ENCODE measurements around the gene TESK2. TPM values are rescaled to one million over a fixed set of nuclear protein-coding genes. Genes with fewer than 3 reads are reported as not detected.

Gene TESK2
- total and polyA plus RNA-seq, 2 of the 8 experiments (the other 6 are each of a cell fraction or from before 2014, with no cell fraction given), result 10.8 to 12.6 TPM

DNA sequence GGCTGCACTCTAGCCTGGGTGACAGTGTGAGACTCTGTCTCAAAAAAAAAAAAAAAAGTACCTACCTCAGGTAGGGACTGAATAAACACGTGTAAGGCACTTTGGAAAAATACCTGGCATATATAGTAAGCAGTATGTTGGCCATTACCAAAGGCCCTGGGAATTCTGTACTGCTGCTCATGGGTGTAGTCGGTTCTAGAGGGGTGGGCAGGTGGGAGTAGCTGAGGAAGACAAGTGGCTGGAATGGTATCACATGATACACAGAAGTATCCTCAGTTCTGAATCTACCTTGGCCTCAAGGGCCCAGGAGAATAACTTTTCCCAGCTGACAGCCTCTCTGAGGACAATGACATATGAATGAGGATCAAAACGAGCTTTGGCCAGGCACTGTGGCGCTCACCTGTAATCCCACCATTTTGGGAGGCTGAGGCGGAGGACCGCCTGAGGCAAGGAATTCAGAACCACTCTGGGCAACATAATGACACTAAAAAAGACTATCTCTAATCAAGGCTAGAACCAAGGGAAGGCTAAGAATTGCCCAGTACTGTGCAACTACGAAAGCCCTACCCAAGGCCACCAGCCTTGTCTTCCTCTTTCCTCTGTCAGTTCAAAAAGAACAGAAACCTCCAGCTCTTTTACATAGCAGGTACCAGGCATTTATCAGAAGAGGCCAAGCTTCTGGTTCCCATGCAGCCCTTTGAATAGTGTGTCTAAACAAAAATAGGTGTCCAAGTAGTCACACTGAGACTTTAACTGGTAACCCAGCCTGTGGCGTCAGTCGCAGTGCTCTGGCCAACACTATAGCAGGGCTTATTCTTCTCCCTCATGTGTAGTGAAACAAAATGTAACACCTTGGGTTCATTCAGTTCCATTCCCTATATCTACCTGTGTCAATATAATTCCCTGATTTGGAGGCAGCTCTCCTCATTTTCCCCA is 19.3 kb upstream of the TESK2 start:
- no peaks in the 10 kb centered on the region for H3K27me3 ChIP-seq (replicated peaks in 1 of 4; ENCODE audit: control insufficient read depth in 3 of 4, extremely low read depth in 1 of 4, insufficient read depth in 3 of 4, low read length in 3 of 4)
- TF ChIP-seq CTBP2 (IDR thresholded peaks at IDR 0.05; ENCODE audit: borderline replicate concordance, insufficient read depth, insufficient read length, low read length), result no peak
- TF ChIP-seq POLR2AphosphoS5 (IDR thresholded peaks at IDR 0.05; ENCODE audit: low read depth, low read length), result peak; percentile 37
- TF ChIP-seq POLR2A (IDR thresholded peaks at IDR 0.05; ENCODE audit: control extremely low read depth in 1 of 2, low read depth in 2 of 2, low read length in 2 of 2), result peak in 1 of 2 experiments; percentile 23; a peak in 1 of 3 replicates
- peaks cover 35 to 65% (median 56%) of the 10 kb centered on the region in 4 experiments for H3K36me3 ChIP-seq (ENCODE audit: control insufficient read depth in 2 of 4, insufficient read depth in 4 of 4, low read length in 3 of 4)
- no peak overlapping the region for H4K5ac ChIP-seq (ENCODE audit: insufficient read length, low read depth, low read length)
- no peak overlapping the region for H3K4me3 ChIP-seq (ENCODE audit: extremely low read depth in 1 of 4, insufficient read depth in 2 of 4, low read depth in 3 of 4, low read length in 4 of 4)
- H3K27ac ChIP-seq (ENCODE audit: low read depth, low read length), result no peak overlapping the region
- 81% methylated on average over 9 of the region's 9 CpGs; no CpG with 5 or more reads in 1 of the 2 experiments for WGBS, 2 experiments (ENCODE audit: extremely low coverage in 1 of 2, insufficient coverage in 1 of 2, insufficient read length in 1 of 2, insufficient replicate concordance in 2 of 2, low coverage in 1 of 2, low lambda C conversion rate in 2 of 2, missing lambda C conversion rate in 1 of 2)
- no peak overlapping the region for H3K9ac ChIP-seq (replicated peaks in 1 of 4; ENCODE audit: extremely low read depth in 1 of 4, low read depth in 3 of 4, low read length in 3 of 4)
- H3K79me2 ChIP-seq (ENCODE audit: control insufficient read depth in 1 of 2, insufficient read depth in 2 of 2, low read length in 2 of 2), result no peaks in the 10 kb centered on the region
- H4K20me1 ChIP-seq (replicated peaks in 1 of 2; ENCODE audit: control insufficient read depth in 1 of 2, insufficient read depth in 2 of 2, low read length in 2 of 2), result peaks cover 12 to 16% of the 10 kb centered on the region in 2 experiments
- no peaks in the 10 kb centered on the region for H3K79me1 ChIP-seq (ENCODE audit: low read depth, low read length)
- no peak overlapping the region for H3K4ac ChIP-seq (replicated peaks; ENCODE audit: insufficient read length, low read depth, low read length)
- ChIA-PET CTCF (ENCODE audit: partially characterized antibody) (interaction anchor here (1.2 to 8.4 kb wide), 10 partner anchors 9 to 153 kb away, joined by 3 to 133 read pairs (median 6); no protein-coding TSS in a partner anchor), POLR2A (ENCODE audit: partially characterized antibody) (interaction anchor here (0.6 to 16.2 kb wide), 18 partner anchors 9 to 557 kb away, joined by 3 to 429 read pairs (median 4); partner anchors contain the start of genes AKR1A1, CCDC163, MMACHC and MUTYH)
- no peak overlapping the region for H4K8ac ChIP-seq (ENCODE audit: extremely low read depth, insufficient read depth, low read length)
- H3K9me3 ChIP-seq (ENCODE audit: insufficient read depth in 2 of 2, low read depth in 1 of 2, low read length in 1 of 2), result no peaks in the 10 kb centered on the region
- H2BK5ac ChIP-seq (ENCODE audit: low read depth, low read length), result no peak overlapping the region
- no peak overlapping the region for H3K23ac ChIP-seq (ENCODE audit: insufficient read length)
- H4K91ac ChIP-seq (replicated peaks; ENCODE audit: insufficient read length, low read length), result no peak overlapping the region
- FAIRE-seq (no peak), DNase-seq (ENCODE audit: low read depth in 1 of 2, low spot score in 2 of 2) (no peak)
- no peak overlapping the region for H3K18ac ChIP-seq (ENCODE audit: extremely low read depth, low read length)
- H2BK20ac ChIP-seq (ENCODE audit: low read length), result no peak overlapping the region
- H2BK15ac ChIP-seq (ENCODE audit: low read length), result no peak overlapping the region
- H3K23me2 ChIP-seq (ENCODE audit: low read depth, low read length), result no peaks in the 10 kb centered on the region; the same call in 1 of the 2 replicates
- H2BK12ac ChIP-seq (ENCODE audit: low read depth, low read length), result no peak overlapping the region
- no peak overlapping the region for H3K56ac ChIP-seq (replicated peaks; ENCODE audit: insufficient read length, low read depth, low read length)
- H3K4me1 ChIP-seq (replicated peaks in 1 of 4; ENCODE audit: control insufficient read depth in 3 of 4, insufficient read depth in 4 of 4, low read length in 3 of 4), result no peaks in the 10 kb centered on the region
- no peak overlapping the region for H3K14ac ChIP-seq (ENCODE audit: insufficient read length)
- H2AK5ac ChIP-seq (ENCODE audit: low read depth, low read length), result no peak overlapping the region
- no peak overlapping the region for H2BK120ac ChIP-seq (replicated peaks; ENCODE audit: low read depth, low read length)
- no peak overlapping the region for H2AFZ ChIP-seq (ENCODE audit: low read length)
- no peak overlapping the region for H3K4me2 ChIP-seq (ENCODE audit: insufficient read depth in 1 of 2, low read depth in 2 of 2, low read length in 2 of 2)
